H9 (cell line): ENCODE measurements around the gene ING2. TPM values are rescaled to one million over a fixed set of nuclear protein-coding genes. Genes with fewer than 3 reads are reported as not detected.

Source experiments
- DNase-seq: peaks from one replicate; pipeline ENCODE4 v3.0.0-alpha.2; 2017
- H2AFZ ChIP-seq: one replicate; pipeline ENCODE4 v1.6.1; 2013; ENCODE audit warnings: mild to moderate bottlenecking, low read length, control low read depth, moderate library complexity
- H2AK5ac ChIP-seq: 2 replicates; pipeline ENCODE4 v1.6.1; 2013; ENCODE audit warnings: low read length, control low read depth, mixed read lengths; ENCODE audit not compliant: insufficient read length
- H2BK120ac ChIP-seq: one replicate; pipeline ENCODE4 v1.6.1; 2013; ENCODE audit warnings: low read depth, mild to moderate bottlenecking, low read length, control low read depth, inconsistent platforms; ENCODE audit not compliant: poor library complexity, severe bottlenecking
- H2BK12ac ChIP-seq: 2 replicates; pipeline ENCODE4 v1.6.1; 2013; ENCODE audit warnings: low read length, control low read depth, mixed read lengths, low read depth; ENCODE audit not compliant: insufficient read length
- H2BK15ac ChIP-seq: 2 replicates; pipeline ENCODE4 v1.6.1; 2013; ENCODE audit warnings: low read depth, low read length, control low read depth
- H2BK20ac ChIP-seq: one replicate; pipeline ENCODE4 v1.6.1; 2013; ENCODE audit warnings: low read depth, mild to moderate bottlenecking, low read length, control low read depth, inconsistent platforms; ENCODE audit not compliant: poor library complexity, severe bottlenecking
- H2BK5ac ChIP-seq: 2 replicates; pipeline ENCODE4 v1.6.1; 2013; ENCODE audit warnings: low read length, control low read depth, mixed read lengths; ENCODE audit not compliant: insufficient read length
- H3K14ac ChIP-seq: 2 replicates; pipeline ENCODE4 v1.6.1; 2013; ENCODE audit warnings: low read length, control low read depth; ENCODE audit not compliant: insufficient read depth
- H3K18ac ChIP-seq: 2 replicates; pipeline ENCODE4 v1.6.1; 2013; ENCODE audit warnings: low read depth, mild to moderate bottlenecking, mixed read lengths, low read length, control low read depth; ENCODE audit not compliant: insufficient read length
- H3K23ac ChIP-seq: 2 replicates; pipeline ENCODE4 v1.6.1; 2013; ENCODE audit warnings: low read length, control low read depth, mixed read lengths, low read depth; ENCODE audit not compliant: insufficient read length
- H3K23me2 ChIP-seq: 2 replicates; pipeline ENCODE4 v1.6.1; 2013; ENCODE audit warnings: low read depth, mild to moderate bottlenecking, mixed read lengths, low read length, control low read depth; ENCODE audit not compliant: insufficient read length, poor library complexity, severe bottlenecking
- H3K27ac ChIP-seq: 2 replicates; pipeline ENCODE4 v1.5.1; 2013; ENCODE audit warnings: low read length, control low read depth, mixed read lengths, low read depth; ENCODE audit not compliant: insufficient read length
- H3K27me3 ChIP-seq: 2 replicates; pipeline ENCODE4 v1.6.1; 2013; ENCODE audit warnings: low read length, control low read depth, inconsistent platforms; ENCODE audit not compliant: insufficient read depth
- H3K4ac ChIP-seq: 2 replicates; pipeline ENCODE4 v1.6.1; 2013; ENCODE audit warnings: low read depth, mild to moderate bottlenecking, control low read depth, inconsistent platforms, low read length, moderate library complexity
- H3K4me1 ChIP-seq: 2 replicates; pipeline ENCODE4 v1.6.1; 2013; ENCODE audit warnings: low read length, control low read depth, inconsistent platforms; ENCODE audit not compliant: insufficient read depth
- H3K4me2 ChIP-seq: 2 replicates; pipeline ENCODE4 v1.6.1; 2013; ENCODE audit warnings: low read length, control low read depth, mixed read lengths; ENCODE audit not compliant: insufficient read length, insufficient read depth
- H3K56ac ChIP-seq: 2 replicates; pipeline ENCODE4 v1.6.1; 2013; ENCODE audit warnings: low read depth, mild to moderate bottlenecking, mixed read lengths, low read length, control low read depth; ENCODE audit not compliant: insufficient read length
- H3K79me1 ChIP-seq: 2 replicates; pipeline ENCODE4 v1.6.1; 2013; ENCODE audit warnings: low read depth, mild to moderate bottlenecking, moderate library complexity, low read length, control low read depth, inconsistent platforms; ENCODE audit not compliant: insufficient read depth, poor library complexity, severe bottlenecking
- H3K79me2 ChIP-seq: 2 replicates; pipeline ENCODE4 v1.6.1; 2013; ENCODE audit warnings: low read length, control low read depth, inconsistent platforms; ENCODE audit not compliant: insufficient read depth
- H3K9ac ChIP-seq: 2 replicates; pipeline ENCODE4 v1.6.1; 2013; ENCODE audit warnings: low read length, control low read depth, mixed read lengths; ENCODE audit not compliant: insufficient read length; ENCODE audit errors: extremely low read depth
- H3K9me3 ChIP-seq: one replicate; pipeline ENCODE4 v1.6.1; 2013; ENCODE audit warnings: low read depth, low read length, inconsistent platforms; ENCODE audit not compliant: control insufficient read depth
- H3T11ph ChIP-seq: one replicate; pipeline ENCODE4 v1.6.1; 2013; ENCODE audit warnings: mild to moderate bottlenecking, low read length, control low read depth, inconsistent platforms
- H4K20me1 ChIP-seq: one replicate; pipeline ENCODE4 v1.6.1; 2013; ENCODE audit not compliant: control insufficient read depth, insufficient read length, insufficient read depth
- H4K5ac ChIP-seq: 2 replicates; pipeline ENCODE4 v1.6.1; 2013; ENCODE audit warnings: low read depth, mild to moderate bottlenecking, mixed read lengths, low read length, control low read depth; ENCODE audit not compliant: insufficient read length
- H4K8ac ChIP-seq: replicated peaks from 2 replicates; pipeline ENCODE4 v1.6.1; 2013; ENCODE audit warnings: low read length, control low read depth, mixed read lengths, low read depth; ENCODE audit not compliant: insufficient read length
- H4K91ac ChIP-seq: 2 replicates; pipeline ENCODE4 v1.6.1; 2013; ENCODE audit warnings: low read depth, mild to moderate bottlenecking, moderate library complexity, mixed read lengths, low read length, control low read depth; ENCODE audit not compliant: insufficient read length
- H3K27ac Mint-ChIP-seq, 3 experiments: 2 replicates in 2 of 3; 3 replicates in 1 of 3; pipeline ENCODE4 v1.8.0; 2020 to 2021; ENCODE audit warnings: mixed read lengths in 3 of 3, mild to moderate bottlenecking in 1 of 3, moderate library complexity in 1 of 3
- H3K27me3 Mint-ChIP-seq: 2 replicates; pipeline ENCODE4 v1.8.0; 2021; ENCODE audit warnings: low read depth, mild to moderate bottlenecking, moderate library complexity, mixed read lengths
- H3K36me3 Mint-ChIP-seq, 3 experiments: 2 replicates in 2 of 3; 3 replicates in 1 of 3; pipeline ENCODE4 v1.8.0; 2020 to 2021; ENCODE audit warnings: low read depth in 3 of 3, mixed read lengths in 3 of 3; ENCODE audit not compliant: insufficient read depth in 1 of 3
- H3K4me1 Mint-ChIP-seq, 2 experiments: 2 replicates each; pipeline ENCODE4 v1.8.0; 2020; ENCODE audit warnings: mixed read lengths in 2 of 2
- H3K4me3 Mint-ChIP-seq, 2 experiments: 2 replicates in 1 of 2; 3 replicates in 1 of 2; pipeline ENCODE4 v1.8.0; 2020 to 2021; ENCODE audit warnings: mild to moderate bottlenecking in 2 of 2, mixed read lengths in 2 of 2, moderate library complexity in 1 of 2
- H3K9me3 Mint-ChIP-seq, 2 experiments: 2 replicates in 1 of 2; 3 replicates in 1 of 2; pipeline ENCODE4 v1.8.0; 2020; ENCODE audit warnings: mild to moderate bottlenecking in 2 of 2, mixed read lengths in 2 of 2, moderate library complexity in 1 of 2
- WGBS: extraction: QIAGEN DNeasy Blood & Tissue Kit; methylation state at CpG from one replicate; pipeline ENCODE4 v1.1.7; 2013; ENCODE audit warnings: missing lambda C conversion rate, low lambda C conversion rate, mixed read lengths; ENCODE audit not compliant: insufficient read length; ENCODE audit errors: extremely low coverage; 5-methylcytosine and 5-hydroxymethylcytosine counted together
- total RNA-seq: library from RNA; stranded (reverse); gene quantifications from 2 replicates; pipeline ENCODE4 v1.2.1, GENCODE V29; 2021
- TF ChIP-seq, protein P1 (sequence below): fragments of 200-600 bp; sonication (generic); conservative IDR thresholded peaks from 3 replicates; pipeline ENCODE4 v1.8.0; 2021; ENCODE audit warnings: antibody characterized with exemption, mild to moderate bottlenecking

ING2 gene
- total RNA-seq, 1 experiment from 2014 or later: 18.6 TPM

DNA sequence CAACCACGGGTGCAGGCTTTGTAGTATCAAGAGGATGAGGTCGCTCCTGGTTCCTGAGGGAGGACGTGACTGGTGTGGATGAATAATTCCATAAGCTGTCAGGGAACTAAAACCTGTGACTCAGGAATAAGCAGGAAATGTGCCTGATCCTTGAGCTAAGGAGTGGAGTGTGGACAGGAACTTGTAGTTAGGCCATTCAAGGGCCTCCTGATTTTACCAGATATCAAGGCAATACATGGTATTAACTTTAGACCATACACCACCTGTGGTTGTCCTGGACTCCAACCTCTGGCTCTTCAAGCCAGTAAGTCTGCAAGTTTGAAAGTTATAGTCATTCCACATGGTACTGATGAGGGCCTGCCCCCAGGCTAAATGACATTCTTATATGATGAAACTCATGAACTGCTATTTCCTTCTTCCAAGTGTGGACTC lies 12.1 kb upstream of the ING2 start:
- H3K79me2 ChIP-seq: no peaks in the 10 kb centered on the region
- no peak overlapping the region for H4K5ac ChIP-seq
- no peaks in the 10 kb centered on the region for H3K79me1 ChIP-seq
- 0 out of 5 replicates have a peak, but pooled peaks cover 0 to 2% of the 10 kb centered on the region in 2 experiments for H3K9me3 Mint-ChIP-seq
- H3K56ac ChIP-seq: no peak overlapping the region
- H2BK120ac ChIP-seq: no peak overlapping the region
- H4K8ac ChIP-seq: no peak overlapping the region
- H3K27ac Mint-ChIP-seq: no peak overlapping the region
- H3K23me2 ChIP-seq: no peaks in the 10 kb centered on the region
- H2BK20ac ChIP-seq: no peak overlapping the region
- no peak overlapping the region for H3K9ac ChIP-seq
- no peak overlapping the region for H2AK5ac ChIP-seq
- H3K4me1 Mint-ChIP-seq: peaks cover 8 to 9% of the 10 kb centered on the region in 2 experiments
- H3K27me3 Mint-ChIP-seq: no peaks in the 10 kb centered on the region
- no peak overlapping the region for H3K4me3 Mint-ChIP-seq
- no peak overlapping the region for H2BK15ac ChIP-seq
- TF ChIP-seq, protein P1, sequence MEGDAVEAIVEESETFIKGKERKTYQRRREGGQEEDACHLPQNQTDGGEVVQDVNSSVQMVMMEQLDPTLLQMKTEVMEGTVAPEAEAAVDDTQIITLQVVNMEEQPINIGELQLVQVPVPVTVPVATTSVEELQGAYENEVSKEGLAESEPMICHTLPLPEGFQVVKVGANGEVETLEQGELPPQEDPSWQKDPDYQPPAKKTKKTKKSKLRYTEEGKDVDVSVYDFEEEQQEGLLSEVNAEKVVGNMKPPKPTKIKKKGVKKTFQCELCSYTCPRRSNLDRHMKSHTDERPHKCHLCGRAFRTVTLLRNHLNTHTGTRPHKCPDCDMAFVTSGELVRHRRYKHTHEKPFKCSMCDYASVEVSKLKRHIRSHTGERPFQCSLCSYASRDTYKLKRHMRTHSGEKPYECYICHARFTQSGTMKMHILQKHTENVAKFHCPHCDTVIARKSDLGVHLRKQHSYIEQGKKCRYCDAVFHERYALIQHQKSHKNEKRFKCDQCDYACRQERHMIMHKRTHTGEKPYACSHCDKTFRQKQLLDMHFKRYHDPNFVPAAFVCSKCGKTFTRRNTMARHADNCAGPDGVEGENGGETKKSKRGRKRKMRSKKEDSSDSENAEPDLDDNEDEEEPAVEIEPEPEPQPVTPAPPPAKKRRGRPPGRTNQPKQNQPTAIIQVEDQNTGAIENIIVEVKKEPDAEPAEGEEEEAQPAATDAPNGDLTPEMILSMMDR: no peak
- H3K27me3 ChIP-seq: no peaks in the 10 kb centered on the region
- peaks cover 3 to 26% (median 10%) of the 10 kb centered on the region in 3 experiments for H3K36me3 Mint-ChIP-seq
- no peaks in the 10 kb centered on the region; the same call in 1 of the 2 replicates for H3K4me1 ChIP-seq
- no peak overlapping the region for H2BK5ac ChIP-seq
- no peak overlapping the region for H3K14ac ChIP-seq
- no peak overlapping the region for H2AFZ ChIP-seq
- H3K4ac ChIP-seq: no peak overlapping the region
- H4K20me1 ChIP-seq: no peaks in the 10 kb centered on the region
- H3K27ac ChIP-seq: no peak overlapping the region
- H3T11ph ChIP-seq: no peak overlapping the region
- no peak overlapping the region for H4K91ac ChIP-seq
- H3K18ac ChIP-seq: no peak overlapping the region
- H3K9me3 ChIP-seq: no peaks in the 10 kb centered on the region
- no peak overlapping the region for H3K4me2 ChIP-seq
- no CpG with 5 or more reads among the region's 3 CpGs for WGBS
- DNase-seq: no peak
- H2BK12ac ChIP-seq: no peak overlapping the region
- H3K23ac ChIP-seq: no peak overlapping the region
